Heart left ventricle (tissue), 16 donors: Measurements from ENCODE around the gene SCGB1C1. TPM values are rescaled to one million over a fixed set of nuclear protein-coding genes. Genes with fewer than 3 reads are reported as not detected.

Experiments
- ATAC-seq, 4 donors: fragments of 200-7000 bp; cut with Tn5 transposase; one replicate each; pipeline ENCODE4 v1.9.1; 2020 to 2022; ENCODE audit warnings: moderate library complexity in 4 of 4, mild to moderate bottlenecking in 3 of 4, moderate number of reproducible peaks in 1 of 4
- DNase-seq, 5 donors: peaks; one replicate each; pipeline ENCODE4 v3.0.0-alpha.2; 2020
- H3K27ac ChIP-seq, 12 donors: fragments of 200-600 bp; sonication (generic) in 4 of 12; one replicate each; pipeline versions ENCODE4 v1.5.0 to v1.8.0; 2016 to 2022; ENCODE audit warnings: mild to moderate bottlenecking in 2 of 12
- H3K27me3 ChIP-seq, 9 donors: fragments of 200-600 bp; sonication (generic) in 2 of 9; one replicate each; pipeline versions ENCODE4 v1.5.1 to v1.8.0; 2016 to 2022; ENCODE audit warnings: mild to moderate bottlenecking in 3 of 9
- H3K36me3 ChIP-seq, 9 donors: fragments of 200-600 bp; sonication (generic) in 2 of 9; one replicate each; pipeline versions ENCODE4 v1.5.0 to v1.8.0; 2018 to 2022; ENCODE audit warnings: mild to moderate bottlenecking in 2 of 9
- H3K4me1 ChIP-seq, 12 donors: fragments of 200-600 bp; sonication (generic) in 4 of 12; one replicate each; pipeline versions ENCODE4 v1.5.0 to v1.8.0; 2016 to 2022; ENCODE audit warnings: mild to moderate bottlenecking in 3 of 12
- H3K4me3 ChIP-seq, 12 donors: fragments of 200-600 bp; sonication (generic) in 4 of 12; one replicate each; pipeline versions ENCODE4 v1.5.0 to v1.8.0; 2017 to 2022; ENCODE audit warnings: mild to moderate bottlenecking in 9 of 12, moderate library complexity in 4 of 12
- H3K9me3 ChIP-seq, 12 donors: fragments of 200-600 bp; sonication (generic) in 4 of 12; one replicate each; pipeline versions ENCODE4 v1.5.0 to v1.8.0; 2016 to 2022; ENCODE audit warnings: mild to moderate bottlenecking in 1 of 12
- CTCF ChIP-seq, 12 donors: fragments of 200-600 bp; sonication (generic) in 4 of 12; IDR thresholded peaks; one replicate each; pipeline versions ENCODE4 v1.5.0 to v1.8.0; 2018 to 2022; ENCODE audit warnings: antibody characterized with exemption in 12 of 12, mild to moderate bottlenecking in 5 of 12
- POLR2A ChIP-seq, 2 donors: fragments of 450-650 bp; IDR thresholded peaks; one replicate each; pipeline ENCODE4 v1.6.1; 2017; ENCODE audit warnings: antibody characterized with exemption in 2 of 2, mild to moderate bottlenecking in 2 of 2, moderate library complexity in 2 of 2
- WGBS, 4 donors: extraction: QIAGEN DNeasy Blood & Tissue Kit in 2 of 4; methylation state at CpG; one replicate each; pipeline versions ENCODE4 v1.1.5 to v1.1.7; 2013 to 2018; 5-methylcytosine and 5-hydroxymethylcytosine counted together
- intact Hi-C, 10 donors: fragments of 100-400 bp; cut with DNase I; formaldehyde crosslinking; loops; one replicate each; pipeline versions ENCODE4 v1.11.1 to v1.14.2; 2022
- polyA plus RNA-seq, 2 donors: library from polyadenylated mRNA; stranded (reverse); fragments of 200-250 nt; gene quantifications; one replicate each; pipeline ENCODE4 v1.2.3, GENCODE V29; 2013
- total RNA-seq, 9 donors: library from RNA; depleted of rRNA in 2 of 9; stranded (reverse); fragments of >200 nt in 2 of 9; fragmentation: NEBNext Ultra II Directional in 3 of 9; extraction: Animal tissue kit (Norgen Biotek cat#: 25700) in 3 of 9; gene quantifications; one replicate each; pipeline versions ENCODE4 v1.1.0 to v1.2.4, GENCODE V29; 2016 to 2023
- donor health status: ischemic (EF 13 %, LVEDD 7.1; RV severe dilation, severe dysfunction).
- donor health status: healthy with polysubstance abuse.
- donor health status: DM: no; HTN: yes; CAD: no.
- donor health status: DM: no; HTN: no; CAD: no.
- donor health status: ischemic (EF 25% LVEDD 6.9; RV normal size, moderate dysfunction).
- donor health status: ischemic (EF 25% LVEDD 5.7; RV mildly dilated, moderate dysfunction).
- donor health status: healthy.
- donor health status: DM: yes; HTN: yes; CAD: no.
- donor health status: ischemic (EF 35%, LVEDD 5.7; RV mildly dilated, moderate dysfunction).
- donor health status: nonischemic (EF 11% LVEDD 7.7; RV severe dilation, severe dysfunction).
- donor health status: DM: yes; HTN: yes; CAD: no.
- donor health status: PGD.
- donor health status: ischemic (EF 29% LVEDD 5.4; RV normal size, mild dysfunction).
- donor health status: nonischemic (EF 23%, LVEDD 6.1; RV moderate dilation, normal function).

SCGB1C1 gene
- total and polyA plus RNA-seq, 11 donors, result not detected

- peaks cover 9 to 39% (median 24%) of the 10 kb centered on the region in 12 donors for H3K4me1 ChIP-seq
- DNase-seq, result no peak
- H3K9me3 ChIP-seq, result no peaks in the 10 kb centered on the region
- no peak for TF ChIP-seq CTCF (IDR thresholded peaks at IDR 0.05)
- TF ChIP-seq POLR2A (IDR thresholded peaks at IDR 0.05), result no peak
- H3K27me3 ChIP-seq, result no peaks in the 10 kb centered on the region
- no peak for ATAC-seq
- peak overlapping the region in 11 of 12 donors; percentile 72 to 100 (median 88) for H3K4me3 ChIP-seq
- intact Hi-C loops, result loop anchor here in 2 of 10 donors (2.0 kb wide), 2 partner anchors 24 to 26 kb away; no protein-coding TSS in a partner anchor
- 82 to 89% (median 83%) methylated on average over 8 of the region's 8 CpGs for WGBS, 4 donors
- H3K36me3 ChIP-seq, result peaks cover 0 to 27% (median 11%) of the 10 kb centered on the region in 9 donors
- H3K27ac ChIP-seq, result peak overlapping the region in 5 of 12 donors; percentile 91 to 98 (median 97)
Measured at GRCh38 chr11:235180-235579, 42.3 kb downstream of the SCGB1C1 start.

GRCh38 chr11:235609-235996 lies 42.7 kb downstream of the SCGB1C1 start:
- WGBS, 4 donors, result 3 to 5% (median 3%) methylated on average over 13 of the region's 13 CpGs
- intact Hi-C loops, result loop anchor here in 2 of 10 donors (2.0 kb wide), 2 partner anchors 25 to 27 kb away; no protein-coding TSS in a partner anchor
- H3K27ac ChIP-seq, result peak overlapping the region; percentile 91 to 98 (median 95)
- TF ChIP-seq CTCF (IDR thresholded peaks at IDR 0.05) (no peak), POLR2A (IDR thresholded peaks at IDR 0.05) (no peak)
- H3K27me3 ChIP-seq, result no peaks in the 10 kb centered on the region
- H3K4me1 ChIP-seq, result peaks cover 9 to 39% (median 24%) of the 10 kb centered on the region in 12 donors
- H3K36me3 ChIP-seq, result peaks cover 0 to 28% (median 12%) of the 10 kb centered on the region in 9 donors
- no peaks in the 10 kb centered on the region for H3K9me3 ChIP-seq
- peak overlapping the region; percentile 72 to 100 (median 88) for H3K4me3 ChIP-seq
- DNase-seq (no peak), ATAC-seq (peak in 3 of 4 donors; percentile 1 to 8 (median 2))

GRCh38 chr11:235997-236773 lies 43.3 kb downstream of the SCGB1C1 start, which contains the start of gene SIRT3:
Gene SIRT3, minus strand, starts transcription at chr11:236342. Its CDS starts 14 bp downstream, at chr11:236328.
- Histone ChIP-seq H3K36me3 (peaks cover 0 to 34% (median 18%) of the 10 kb centered on the region in 9 donors), H3K9me3 (no peaks in the 10 kb centered on the region), H3K4me3 (peak within 1 kb of the TSS; percentile 83 to 100 (median 94)), H3K27me3 (no peaks in the 10 kb centered on the region), H3K27ac (peak within 1 kb of the TSS; percentile 91 to 98 (median 95)), H3K4me1 (peaks cover 9 to 43% (median 25%) of the 10 kb centered on the region in 12 donors)
- peak; percentile 85 to 90 (median 86) for DNase-seq
- WGBS, 4 donors, result 0 to 1% (median 0%) methylated on average over 7 to 70 of the region's 70 CpGs
- peak; percentile 82 to 92 (median 90) for ATAC-seq
- intact Hi-C loops, result loop anchor here in 6 of 10 donors (1.0 to 2.0 kb wide), 6 partner anchors 25 to 53 kb away; partner anchors contain the start of genes BET1L (in 2 of the 6), RIC8A (in 2 of the 6) and PGGHG (in 1 of the 6)
- TF ChIP-seq POLR2A (IDR thresholded peaks at IDR 0.05) (peak in 1 of 2 donors; percentile 64), CTCF (IDR thresholded peaks at IDR 0.05) (peak in 4 of 12 donors; percentile 10 to 19 (median 12))
